Caco-2 (cell line): ENCODE measurements around the gene CA5B. TPM values are rescaled to one million over a fixed set of nuclear protein-coding genes. Genes with fewer than 3 reads are reported as not detected.

Experiments
- BruUV-seq: library from RNA; stranded (reverse); fragments of 400-500 nt; replicated peaks from 2 replicates; lab custom pipeline; 2021; lab: Mats Ljungman, UMichigan
- CTCF ChIA-PET: fragments of 300-600 bp; sonication (Branson Sonifier 250); formaldehyde crosslinking; loops from one replicate; lab custom pipeline; 2022; ENCODE audit warnings: antibody characterized with exemption; lab: Charles Lee
- POLR2A ChIA-PET: fragments of 300-600 bp; sonication (Branson Sonifier 250); formaldehyde crosslinking; loops from one replicate; lab custom pipeline; 2022; ENCODE audit warnings: antibody characterized with exemption; lab: Charles Lee
- DNase-seq, 2 experiments: peaks; one replicate each; pipeline versions ENCODE4 v3.0.0 to v3.0.0-alpha.2; 2020 to 2022
- H3K27me3 ChIP-seq: replicated peaks from 2 replicates; pipeline ENCODE4 v1.6.0; 2011; ENCODE audit warnings: low read length; ENCODE audit not compliant: control insufficient read depth, insufficient read depth
- H3K36me3 ChIP-seq: 2 replicates; pipeline ENCODE4 v1.5.1; 2011; ENCODE audit warnings: low read length; ENCODE audit not compliant: control insufficient read depth, insufficient read depth
- H3K4me1 ChIP-seq: fragments of 250-450 bp; sonication (Bioruptor Pico); 2 replicates; pipeline ENCODE4 v1.5.1; 2020; ENCODE audit warnings: mild to moderate bottlenecking
- H3K4me3 ChIP-seq: 2 replicates; pipeline ENCODE4 v1.5.1; 2011; ENCODE audit warnings: low read depth, mild to moderate bottlenecking, control low read depth, low read length
- H3K9me3 ChIP-seq: fragments of 250-450 bp; sonication (Bioruptor Pico); 2 replicates; pipeline ENCODE4 v1.5.1; 2020; ENCODE audit warnings: mild to moderate bottlenecking, moderate library complexity
- H3K27ac Mint-ChIP-seq: one replicate; pipeline ENCODE4 v1.8.0; 2022; ENCODE audit warnings: mixed read lengths; ENCODE audit not compliant: unreplicated experiment
- H3K27me3 Mint-ChIP-seq: one replicate; pipeline ENCODE4 v1.8.0; 2022; ENCODE audit warnings: mixed read lengths; ENCODE audit not compliant: insufficient read depth, unreplicated experiment
- H3K36me3 Mint-ChIP-seq: one replicate; pipeline ENCODE4 v1.8.0; 2022; ENCODE audit warnings: mild to moderate bottlenecking, mixed read lengths; ENCODE audit not compliant: insufficient read depth, unreplicated experiment
- H3K4me1 Mint-ChIP-seq: one replicate; pipeline ENCODE4 v1.8.0; 2022; ENCODE audit warnings: low read depth, mixed read lengths; ENCODE audit not compliant: unreplicated experiment
- H3K4me3 Mint-ChIP-seq: one replicate; pipeline ENCODE4 v1.8.0; 2022; ENCODE audit warnings: mild to moderate bottlenecking, moderate library complexity, mixed read lengths; ENCODE audit not compliant: unreplicated experiment
- H3K9me3 Mint-ChIP-seq: one replicate; pipeline ENCODE4 v1.8.0; 2022; ENCODE audit warnings: mixed read lengths; ENCODE audit not compliant: unreplicated experiment
- CTCF ChIP-seq, 2 experiments: fragments of 200-600 bp in 1 of 2; IDR thresholded peaks; 1 replicate in 1 of 2; 2 replicates in 1 of 2; pipeline versions ENCODE4 v1.5.1 to v1.8.0; 2011 to 2022; ENCODE audit warnings: antibody characterized with exemption in 1 of 2, control low read depth in 1 of 2, inconsistent platforms in 1 of 2, low read depth in 1 of 2, low read length in 1 of 2, mild to moderate bottlenecking in 1 of 2, moderate library complexity in 1 of 2; ENCODE audit not compliant: insufficient read depth in 1 of 2, severe bottlenecking in 1 of 2, unreplicated experiment in 1 of 2
- intact Hi-C: fragments of 100-400 bp; cut with micrococcal nuclease; formaldehyde crosslinking; loops from one replicate; pipeline ENCODE4 v1.10.0; 2022; ENCODE audit not compliant: unreplicated experiment
- total RNA-seq: library from RNA; stranded (reverse); gene quantifications from 2 replicates; pipeline ENCODE4 v1.2.3, GENCODE V29; 2022

The CA5B gene
- total RNA-seq, 1 experiment from 2014 or later, result 4.1 TPM

- intact Hi-C loops, result no loop called here
- Mint-ChIP-seq H3K4me1 (no peaks in the 10 kb centered on the region), H3K4me3 (no peak overlapping the region), H3K27ac (no peak overlapping the region), H3K27me3 (no peaks in the 10 kb centered on the region), H3K36me3 (no peaks in the 10 kb centered on the region), H3K9me3 (no peaks in the 10 kb centered on the region)
- Histone ChIP-seq H3K9me3 (no peaks in the 10 kb centered on the region), H3K36me3 (no peaks in the 10 kb centered on the region), H3K4me3 (no peak overlapping the region), H3K27me3 (no peaks in the 10 kb centered on the region), H3K4me1 (no peaks in the 10 kb centered on the region)
- no peak for DNase-seq
- BruUV-seq, result no TSS peak
- no peak for TF ChIP-seq CTCF (IDR thresholded peaks at IDR 0.05; ENCODE audit: insufficient read depth in 1 of 2, low read depth in 1 of 2, low read length in 1 of 2, severe bottlenecking in 1 of 2, unreplicated experiment in 1 of 2)
- ChIA-PET POLR2A (no interaction called here), CTCF (interaction anchor here (0.6 kb wide), 1 partner anchor 69 kb away, joined by 3 read pairs; the partner anchor contains the start of gene AP1S2)
Measured at GRCh38 chrX:15785176-15785750, 47.2 kb downstream of the CA5B start.

GRCh38 chrX:15786915-15787314 is 48.8 kb downstream of the CA5B start:
- H3K4me3 ChIP-seq, result no peak overlapping the region

More at GRCh38 chrX:15786915-15787314, 48.8 kb downstream of the CA5B start:
- Mint-ChIP-seq H3K4me3 (no peak overlapping the region), H3K27me3 (no peaks in the 10 kb centered on the region), H3K36me3 (no peaks in the 10 kb centered on the region), H3K9me3 (no peaks in the 10 kb centered on the region), H3K27ac (no peak overlapping the region), H3K4me1 (no peaks in the 10 kb centered on the region)
- POLR2A ChIA-PET, result no interaction called here
- no peaks in the 10 kb centered on the region for H3K4me1 ChIP-seq
- no peak for DNase-seq
- CTCF ChIA-PET, result no interaction called here
- TF ChIP-seq CTCF (IDR thresholded peaks at IDR 0.05; ENCODE audit: insufficient read depth in 1 of 2, low read depth in 1 of 2, low read length in 1 of 2, severe bottlenecking in 1 of 2, unreplicated experiment in 1 of 2), result no peak
- H3K9me3 ChIP-seq, result no peaks in the 10 kb centered on the region
- BruUV-seq, result no TSS peak
- H3K36me3 ChIP-seq, result no peaks in the 10 kb centered on the region
- intact Hi-C loops, result no loop called here
- no peaks in the 10 kb centered on the region for H3K27me3 ChIP-seq
